Esophagus squamous epithelium (tissue), 5 donors: Measurements from ENCODE around the gene RNASE8. TPM values are rescaled to one million over a fixed set of nuclear protein-coding genes. Genes with fewer than 3 reads are reported as not detected.

Source experiments
- DNase-seq: peaks from one replicate; lab custom pipeline; 2025; lab: John Stamatoyannopoulos, UW
- H3K27ac ChIP-seq, 4 donors: fragments of 200-600 bp; sonication (generic); one replicate each; pipeline ENCODE4 v1.5.1; 2016 to 2019; ENCODE audit warnings: mild to moderate bottlenecking in 1 of 4
- H3K27me3 ChIP-seq, 4 donors: fragments of 200-600 bp; sonication (generic); 1 replicate in 3 of 4; 2 replicates in 1 of 4; pipeline versions ENCODE4 v1.5.1 to v1.6.0; 2017 to 2021; ENCODE audit warnings: antibody characterized with exemption in 1 of 4
- H3K36me3 ChIP-seq, 3 donors: fragments of 200-600 bp; sonication (generic); one replicate each; pipeline ENCODE4 v1.5.1; 2016 to 2019
- H3K4me1 ChIP-seq, 3 donors: fragments of 200-600 bp; sonication (generic); one replicate each; pipeline ENCODE4 v1.5.1; 2017 to 2019
- H3K4me3 ChIP-seq, 4 donors: fragments of 200-600 bp; sonication (generic); 1 replicate in 3 of 4; 2 replicates in 1 of 4; pipeline ENCODE4 v1.5.1; 2016 to 2019; ENCODE audit warnings: mild to moderate bottlenecking in 2 of 4, moderate library complexity in 1 of 4
- H3K9me3 ChIP-seq, 3 donors: fragments of 200-600 bp; sonication (generic); one replicate each; pipeline ENCODE4 v1.5.1; 2016 to 2019
- POLR2A ChIP-seq, 4 donors: fragments of 450-650 bp; IDR thresholded peaks; one replicate each; pipeline ENCODE4 v1.6.1; 2017; ENCODE audit warnings: antibody characterized with exemption in 4 of 4, mild to moderate bottlenecking in 4 of 4, moderate library complexity in 3 of 4
- WGBS, 2 donors: methylation state at CpG; one replicate each; pipeline ENCODE4 v1.1.5; 2018; 5-methylcytosine and 5-hydroxymethylcytosine counted together
- intact Hi-C: fragments of 100-400 bp; cut with DNase I; formaldehyde crosslinking; loops from one replicate; pipeline ENCODE4 v1.15.0; 2022
- total RNA-seq, 4 donors: library from RNA; depleted of rRNA; stranded (reverse); fragments of >200 nt; gene quantifications; one replicate each; pipeline ENCODE4 v1.1.0, GENCODE V29; 2016
- TF ChIP-seq, protein P1 (sequence below), 6 experiments: fragments of 450-650 bp in 4 of 6; fragments of 200-600 bp in 2 of 6; sonication (generic) in 2 of 6; IDR thresholded peaks; one replicate each; pipeline ENCODE4 v1.5.1; 2016 to 2019; ENCODE audit warnings: antibody characterized with exemption in 6 of 6, mild to moderate bottlenecking in 4 of 6, moderate library complexity in 4 of 6
- donor health status: DM: yes; HTN: yes; CAD: no.

The RNASE8 gene
- total RNA-seq, 4 donors from 2014 or later: not detected

DNA sequence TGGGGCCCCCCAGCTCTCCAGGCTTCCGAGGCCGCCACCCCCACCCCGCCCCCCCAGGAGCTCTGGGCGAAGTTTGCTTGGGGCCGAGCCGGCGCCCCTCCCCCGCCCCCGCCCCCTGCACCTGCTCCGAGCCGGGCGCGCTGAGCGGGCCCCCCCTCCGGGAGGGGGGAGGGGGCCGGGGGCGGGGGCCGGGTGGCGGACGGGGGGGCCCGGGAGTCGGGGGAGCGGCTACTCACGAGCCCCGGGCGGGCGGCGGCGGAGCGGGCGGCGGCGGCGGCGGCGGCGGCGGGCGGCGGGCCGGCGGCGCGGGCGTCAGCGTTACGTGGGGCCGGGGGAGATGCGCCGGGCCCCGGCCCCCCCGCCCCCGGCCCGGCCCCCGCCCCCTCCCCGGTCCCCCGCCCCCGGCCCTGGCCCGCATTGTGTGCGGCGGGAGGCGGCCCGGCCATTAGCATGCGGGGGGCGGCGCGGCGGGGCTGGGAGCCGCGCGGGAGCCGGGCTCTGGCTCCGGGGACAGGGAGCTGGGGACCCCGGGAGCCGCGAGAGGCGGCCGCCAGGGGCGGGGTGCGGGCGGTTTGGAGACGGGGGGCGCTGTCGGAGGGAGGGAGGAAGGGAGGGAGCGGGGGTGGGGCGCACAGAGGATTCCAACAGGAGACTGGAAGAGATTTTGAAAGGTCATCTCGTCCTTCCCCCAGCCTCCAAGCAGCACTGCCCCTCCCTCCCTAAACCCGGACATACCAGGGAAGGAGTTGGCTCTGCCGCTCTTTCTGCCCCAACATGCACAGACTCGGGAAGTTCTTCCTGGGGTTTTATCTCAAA lies 40.7 kb downstream of the RNASE8 start, which contains the start of gene ZNF219:
Gene ZNF219 (minus strand): TSS at position 580 of the 816 bp plus-strand sequence. CDS start 5,064 bp downstream, outside the sequence.
- no peak for DNase-seq
- peak in 2 of 4 donors; percentile 17 to 47 for TF ChIP-seq POLR2A (IDR thresholded peaks at IDR 0.05)
- TF ChIP-seq, protein P1, sequence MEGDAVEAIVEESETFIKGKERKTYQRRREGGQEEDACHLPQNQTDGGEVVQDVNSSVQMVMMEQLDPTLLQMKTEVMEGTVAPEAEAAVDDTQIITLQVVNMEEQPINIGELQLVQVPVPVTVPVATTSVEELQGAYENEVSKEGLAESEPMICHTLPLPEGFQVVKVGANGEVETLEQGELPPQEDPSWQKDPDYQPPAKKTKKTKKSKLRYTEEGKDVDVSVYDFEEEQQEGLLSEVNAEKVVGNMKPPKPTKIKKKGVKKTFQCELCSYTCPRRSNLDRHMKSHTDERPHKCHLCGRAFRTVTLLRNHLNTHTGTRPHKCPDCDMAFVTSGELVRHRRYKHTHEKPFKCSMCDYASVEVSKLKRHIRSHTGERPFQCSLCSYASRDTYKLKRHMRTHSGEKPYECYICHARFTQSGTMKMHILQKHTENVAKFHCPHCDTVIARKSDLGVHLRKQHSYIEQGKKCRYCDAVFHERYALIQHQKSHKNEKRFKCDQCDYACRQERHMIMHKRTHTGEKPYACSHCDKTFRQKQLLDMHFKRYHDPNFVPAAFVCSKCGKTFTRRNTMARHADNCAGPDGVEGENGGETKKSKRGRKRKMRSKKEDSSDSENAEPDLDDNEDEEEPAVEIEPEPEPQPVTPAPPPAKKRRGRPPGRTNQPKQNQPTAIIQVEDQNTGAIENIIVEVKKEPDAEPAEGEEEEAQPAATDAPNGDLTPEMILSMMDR (IDR thresholded peaks at IDR 0.05): peak in 1 of 6 experiments; percentile 7
- H3K9me3 ChIP-seq: no peaks in the 10 kb centered on the region
- no peaks in the 10 kb centered on the region for H3K27me3 ChIP-seq
- intact Hi-C loops: loop anchor here (10.0 kb wide), 1 partner anchor 83 kb away; no protein-coding TSS in a partner anchor
- peaks cover 24 to 95% (median 56%) of the 10 kb centered on the region in 3 donors for H3K4me1 ChIP-seq
- peaks cover 0 to 2% (median 0%) of the 10 kb centered on the region in 3 donors for H3K36me3 ChIP-seq
- H3K4me3 ChIP-seq: peak within 1 kb of the TSS; percentile 61 to 86 (median 73)
- peak within 1 kb of the TSS; percentile 94 to 98 (median 96) for H3K27ac ChIP-seq
- 0% methylated on average over 3 to 4 of the region's 90 CpGs for WGBS, 2 donors

DNA sequence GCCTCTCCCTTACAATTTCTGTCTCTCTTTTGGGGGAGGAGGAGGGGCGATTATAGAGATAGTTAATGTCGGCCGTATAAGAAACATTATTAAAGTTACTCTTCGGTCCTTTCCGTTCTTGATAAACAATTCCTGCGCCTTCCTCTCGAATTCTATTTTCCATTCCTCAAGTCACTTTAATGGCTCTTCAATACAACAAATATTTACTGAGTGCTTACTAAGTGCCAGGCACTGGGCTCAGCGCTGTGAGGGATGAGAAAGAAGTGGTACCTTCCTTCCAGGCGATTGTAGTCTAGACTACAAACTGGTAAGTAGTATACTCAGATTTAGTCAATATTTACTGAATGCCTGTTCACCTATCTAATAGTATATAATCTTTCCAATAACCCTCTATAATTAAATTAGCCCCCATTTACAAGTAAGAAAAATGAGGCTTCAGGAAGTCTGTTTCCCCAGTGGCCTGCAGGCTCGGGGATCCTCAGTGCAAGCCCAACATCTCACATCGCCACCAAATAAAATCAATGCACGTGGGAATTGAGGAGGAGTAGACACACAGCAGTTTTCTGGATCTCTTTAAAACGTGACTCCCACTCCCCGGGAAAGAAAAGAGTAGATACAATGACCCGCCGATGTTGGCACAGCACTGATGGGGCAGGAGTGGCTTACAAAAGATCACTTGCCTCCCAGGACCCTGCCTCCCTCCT lies 41.4 kb downstream of the RNASE8 start:
- H3K27me3 ChIP-seq: no peaks in the 10 kb centered on the region
- no peak for TF ChIP-seq POLR2A (IDR thresholded peaks at IDR 0.05)
- TF ChIP-seq, protein P1 (IDR thresholded peaks at IDR 0.05): no peak
- peaks cover 20 to 92% (median 53%) of the 10 kb centered on the region in 3 donors for H3K4me1 ChIP-seq
- peak overlapping the region; percentile 61 to 86 (median 73) for H3K4me3 ChIP-seq
- H3K27ac ChIP-seq: peak overlapping the region; percentile 93 to 98 (median 95)
- no peaks in the 10 kb centered on the region for H3K9me3 ChIP-seq
- WGBS, 2 donors: 15 to 16% methylated on average over 16 of the region's 16 CpGs
- no peaks in the 10 kb centered on the region for H3K36me3 ChIP-seq
- intact Hi-C loops: loop anchor here (10.0 kb wide), 1 partner anchor 84 kb away; no protein-coding TSS in a partner anchor
- DNase-seq: no peak

DNA sequence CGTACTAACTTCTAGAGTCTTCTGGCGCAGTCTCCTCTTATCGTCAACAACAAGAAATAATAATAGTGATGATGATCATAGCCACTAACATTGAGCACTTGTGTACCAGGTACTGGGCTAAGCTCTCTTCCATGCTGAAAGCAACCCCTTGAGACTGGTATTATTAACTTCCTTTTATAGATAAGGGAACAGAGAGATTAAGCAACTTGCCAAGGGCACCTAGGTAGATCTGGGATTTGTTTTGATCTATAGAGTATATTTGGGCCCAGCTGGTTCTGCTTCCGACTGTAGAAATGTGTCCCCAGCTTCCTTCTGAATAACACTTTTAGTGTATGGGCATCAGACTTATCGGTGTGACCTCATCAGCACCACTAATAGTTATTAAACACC lies 42.0 kb downstream of the RNASE8 start:
- Histone ChIP-seq H3K4me1 (peaks cover 18 to 92% (median 50%) of the 10 kb centered on the region in 3 donors), H3K4me3 (peak overlapping the region; percentile 61 to 86 (median 73)), H3K27ac (peak overlapping the region; percentile 93 to 98 (median 95)), H3K36me3 (no peaks in the 10 kb centered on the region), H3K27me3 (no peaks in the 10 kb centered on the region), H3K9me3 (no peaks in the 10 kb centered on the region)
- TF ChIP-seq, protein P1 (IDR thresholded peaks at IDR 0.05): no peak
- no peak for TF ChIP-seq POLR2A (IDR thresholded peaks at IDR 0.05)
- DNase-seq: no peak
- intact Hi-C loops: loop anchor here (10.0 kb wide), 1 partner anchor 85 kb away; no protein-coding TSS in a partner anchor
- WGBS, 2 donors: 46 to 65% methylated on average over 5 of the region's 5 CpGs

DNA sequence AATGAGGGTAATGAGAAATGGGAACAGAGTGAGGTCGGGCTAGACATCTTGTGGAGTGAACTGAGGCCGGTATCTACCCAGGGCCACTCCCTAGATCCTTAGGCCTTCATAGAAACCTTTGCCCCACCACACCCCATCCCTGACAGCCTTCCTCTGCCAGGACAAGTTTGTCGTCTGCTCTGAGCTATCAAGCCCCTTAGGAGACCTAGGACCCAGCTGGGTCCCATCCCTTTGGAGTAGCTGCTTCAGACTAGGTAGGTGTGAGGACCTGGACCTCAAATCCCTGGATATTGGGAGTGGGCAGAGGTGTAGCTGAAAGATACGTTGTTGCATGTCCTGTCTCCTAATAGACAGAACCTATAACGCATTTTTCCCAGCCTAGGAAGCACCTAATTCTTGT lies 43.3 kb downstream of the RNASE8 start, which contains the start of gene TMEM253:
Gene TMEM253 (plus strand): TSS at position 136 of the 400 bp plus-strand sequence. CDS start 278 bp downstream, outside the sequence.
- no peaks in the 10 kb centered on the region for H3K27me3 ChIP-seq
- no peaks in the 10 kb centered on the region for H3K36me3 ChIP-seq
- H3K4me3 ChIP-seq: no peak within 1 kb of the TSS
- intact Hi-C loops: no loop called here
- TF ChIP-seq POLR2A (IDR thresholded peaks at IDR 0.05): no peak
- TF ChIP-seq, protein P1 (IDR thresholded peaks at IDR 0.05): no peak
- WGBS, 2 donors: 63 to 77% methylated on average over 4 of the region's 5 CpGs
- H3K9me3 ChIP-seq: no peaks in the 10 kb centered on the region
- peaks cover 30 to 92% (median 63%) of the 10 kb centered on the region in 3 donors for H3K4me1 ChIP-seq
- H3K27ac ChIP-seq: peak within 1 kb of the TSS; percentile 94 to 98 (median 96)
- DNase-seq: no peak
